Mesendoderm (in vitro differentiated cells): Measurements from ENCODE around the gene LYSMD1.
A peak's percentile ranks its signal among the peaks of the same experiment; 100 is the strongest.

ENCODE experiments used
- DNase-seq: peaks from one replicate; pipeline ENCODE4 v3.0.0; 2013
- H2AK5ac ChIP-seq: 2 replicates; pipeline ENCODE4 v1.6.1; 2013; ENCODE audit warnings: low read length, inconsistent platforms
- H2BK120ac ChIP-seq: 2 replicates; pipeline ENCODE4 v1.6.1; 2013; ENCODE audit warnings: low read depth, mild to moderate bottlenecking, low read length, moderate library complexity, mixed read lengths
- H2BK15ac ChIP-seq: replicated peaks from 2 replicates; pipeline ENCODE4 v1.6.1; 2013; ENCODE audit warnings: low read depth, mild to moderate bottlenecking, moderate library complexity
- H2BK5ac ChIP-seq: 2 replicates; pipeline ENCODE4 v1.6.1; 2013; ENCODE audit warnings: low read length, inconsistent platforms
- H3K18ac ChIP-seq: 2 replicates; pipeline ENCODE4 v1.6.1; 2013; ENCODE audit warnings: mild to moderate bottlenecking, low read length, mixed read lengths
- H3K23ac ChIP-seq: one replicate; pipeline ENCODE4 v1.6.1; 2013; ENCODE audit warnings: low read length
- H3K27ac ChIP-seq: 2 replicates; pipeline ENCODE4 v1.5.1; 2013; ENCODE audit warnings: low read depth, mild to moderate bottlenecking, inconsistent platforms, low read length, moderate library complexity
- H3K27me3 ChIP-seq: 2 replicates; pipeline ENCODE4 v1.6.1; 2013; ENCODE audit warnings: low read length, control low read depth, mild to moderate bottlenecking, inconsistent platforms; ENCODE audit not compliant: insufficient read depth, poor library complexity
- H3K36me3 ChIP-seq: 2 replicates; pipeline ENCODE4 v1.6.1; 2013; ENCODE audit warnings: low read length, inconsistent platforms; ENCODE audit not compliant: control insufficient read depth, insufficient read depth
- H3K4ac ChIP-seq: one replicate; pipeline ENCODE4 v1.6.1; 2013; ENCODE audit warnings: low read depth, mild to moderate bottlenecking, low read length, moderate library complexity
- H3K4me1 ChIP-seq: 2 replicates; pipeline ENCODE4 v1.6.1; 2013; ENCODE audit warnings: low read depth, low read length, inconsistent platforms; ENCODE audit not compliant: control insufficient read depth
- H3K4me2 ChIP-seq: 2 replicates; pipeline ENCODE4 v1.6.1; 2013; ENCODE audit warnings: low read length
- H3K4me3 ChIP-seq: 2 replicates; pipeline ENCODE4 v1.5.1; 2013; ENCODE audit warnings: mild to moderate bottlenecking, low read length
- H3K56ac ChIP-seq: one replicate; pipeline ENCODE4 v1.6.1; 2013; ENCODE audit warnings: low read length
- H3K79me1 ChIP-seq: 2 replicates; pipeline ENCODE4 v1.6.1; 2013; ENCODE audit warnings: low read length, inconsistent platforms
- H3K79me2 ChIP-seq: 2 replicates; pipeline ENCODE4 v1.6.1; 2013; ENCODE audit warnings: mild to moderate bottlenecking, low read length; ENCODE audit not compliant: control insufficient read depth, insufficient read depth
- H3K9ac ChIP-seq: 2 replicates; pipeline ENCODE4 v1.6.1; 2013; ENCODE audit warnings: low read length, inconsistent platforms
- H4K5ac ChIP-seq: one replicate; pipeline ENCODE4 v1.6.1; 2013; ENCODE audit warnings: low read length
- H4K8ac ChIP-seq: one replicate; pipeline ENCODE4 v1.6.1; 2013; ENCODE audit warnings: low read depth, mild to moderate bottlenecking, control low read depth, low read length, moderate library complexity
- WGBS: extraction: QIAGEN DNeasy Blood & Tissue Kit; methylation state at CpG from one replicate; pipeline ENCODE4 v1.1.7; 2013; ENCODE audit warnings: low lambda C conversion rate, missing lambda C conversion rate; ENCODE audit not compliant: insufficient coverage; ENCODE audit errors: extremely low coverage; 5-methylcytosine and 5-hydroxymethylcytosine counted together

LYSMD1 gene

DNA sequence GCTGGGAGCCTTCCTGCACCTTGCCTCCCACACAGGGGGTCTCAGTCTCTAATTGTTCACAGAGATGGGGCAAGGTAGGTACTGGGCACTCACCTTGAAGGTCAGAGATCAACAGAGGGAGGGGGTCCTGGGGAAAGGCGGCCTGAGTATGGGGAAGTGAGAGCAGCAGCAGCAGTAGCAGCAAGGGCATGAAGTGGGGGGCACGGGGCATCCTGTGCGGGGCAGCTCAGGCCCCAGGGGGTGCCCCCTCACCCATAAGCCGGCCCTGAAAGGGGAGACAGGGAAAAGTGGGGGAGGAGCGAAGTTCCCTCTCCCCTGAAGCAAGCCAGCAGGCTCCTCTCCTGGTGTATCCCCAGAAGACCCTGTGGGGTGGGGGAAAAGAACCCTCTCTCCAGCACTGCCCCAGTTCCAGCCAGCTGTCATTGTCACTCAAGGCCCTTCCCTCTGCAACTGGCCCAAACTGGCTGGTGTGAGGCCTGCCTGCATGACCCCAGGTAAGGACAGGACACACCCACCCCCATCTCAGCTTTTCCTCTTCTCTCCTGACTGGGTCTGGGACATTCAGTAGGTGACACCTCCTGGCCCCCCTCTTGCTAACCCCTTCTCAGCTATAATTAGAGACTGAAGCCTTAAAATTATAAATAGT is 23.2 kb downstream of the LYSMD1 start:
- Histone ChIP-seq H3K23ac (no peak overlapping the region), H3K4me1 (peaks cover 22% of the 10 kb centered on the region), H3K18ac (no peak overlapping the region), H2AK5ac (no peak overlapping the region), H2BK5ac (no peak overlapping the region), H3K27me3 (no peaks in the 10 kb centered on the region), H3K36me3 (no peaks in the 10 kb centered on the region), H3K79me2 (no peaks in the 10 kb centered on the region), H2BK15ac (no peak overlapping the region), H3K4me3 (no peak overlapping the region), H3K4ac (no peak overlapping the region), H3K79me1 (peaks cover 2% of the 10 kb centered on the region), H2BK120ac (no peak overlapping the region), H4K5ac (no peak overlapping the region), H3K9ac (no peak overlapping the region), H4K8ac (no peak overlapping the region), H3K56ac (no peak overlapping the region), H3K27ac (no peak overlapping the region), H3K4me2 (no peak overlapping the region)
- WGBS: no CpG with 5 or more reads among the region's 5 CpGs
- DNase-seq: peak; percentile 19

GRCh38 chr1:151137789-151138188 is 27.9 kb downstream of the LYSMD1 start:
- H3K56ac ChIP-seq: no peak overlapping the region
- no peak overlapping the region for H3K4ac ChIP-seq
- no peak for DNase-seq
- H4K8ac ChIP-seq: no peak overlapping the region
- no CpG with 5 or more reads among the region's 7 CpGs for WGBS
- no peak overlapping the region for H2BK120ac ChIP-seq
- no peaks in the 10 kb centered on the region for H3K27me3 ChIP-seq
- no peak overlapping the region for H2BK15ac ChIP-seq
- no peak overlapping the region for H2BK5ac ChIP-seq
- no peak overlapping the region for H3K18ac ChIP-seq
- H2AK5ac ChIP-seq: no peak overlapping the region
- no peak overlapping the region for H3K4me3 ChIP-seq
- no peak overlapping the region for H4K5ac ChIP-seq
- H3K79me1 ChIP-seq: no peaks in the 10 kb centered on the region
- no peak overlapping the region for H3K4me2 ChIP-seq
- no peaks in the 10 kb centered on the region for H3K4me1 ChIP-seq
- no peak overlapping the region for H3K9ac ChIP-seq
- H3K79me2 ChIP-seq: no peaks in the 10 kb centered on the region
- no peaks in the 10 kb centered on the region for H3K36me3 ChIP-seq
- no peak overlapping the region for H3K23ac ChIP-seq
- no peak overlapping the region for H3K27ac ChIP-seq

DNA sequence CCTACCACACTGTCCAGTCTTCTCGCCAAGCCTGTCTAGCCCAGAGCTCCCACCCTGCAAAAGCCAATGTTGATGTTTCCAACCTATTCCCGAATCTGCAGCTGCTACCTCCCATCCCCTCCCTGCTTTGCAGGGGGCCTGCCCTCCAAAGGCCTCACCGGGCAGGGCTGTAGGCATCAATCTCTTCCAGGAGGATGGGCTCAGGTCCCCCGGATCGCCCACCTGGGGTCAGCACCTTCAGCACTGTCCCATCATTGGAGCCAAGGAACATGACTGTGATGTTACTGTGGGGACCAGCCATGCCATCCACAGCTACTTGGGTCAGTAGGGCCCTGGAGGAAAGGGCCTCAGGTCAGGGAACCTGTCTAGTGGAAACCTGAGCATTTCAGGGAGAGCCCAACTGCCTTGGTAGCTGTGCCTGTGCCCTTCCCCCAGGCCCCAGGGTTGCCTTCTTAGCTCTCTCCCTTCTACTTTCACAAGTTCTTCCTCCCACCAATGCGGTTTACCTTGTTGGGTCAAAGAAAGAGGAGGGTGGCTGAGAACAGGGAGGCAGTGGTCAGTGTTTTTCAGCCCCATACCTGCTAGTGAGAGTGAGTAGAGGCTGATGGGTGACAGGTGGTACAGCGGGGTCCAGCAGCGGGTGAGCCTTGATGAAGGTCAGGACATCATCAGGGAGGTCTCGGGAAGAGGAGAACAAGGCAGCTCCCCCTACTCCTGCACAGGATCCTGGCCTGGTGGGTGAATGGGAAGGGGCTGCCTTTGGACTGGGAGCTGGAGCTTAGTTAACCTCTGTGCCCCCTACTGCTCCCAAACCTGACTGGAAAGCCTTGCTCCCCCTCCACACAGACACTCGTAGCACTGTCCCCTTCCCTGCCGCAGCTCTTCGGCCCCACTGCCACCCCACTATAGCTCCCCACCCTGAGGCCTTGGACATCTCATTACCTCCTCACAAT is 30.0 kb downstream of the LYSMD1 start:
- H2AK5ac ChIP-seq: no peak overlapping the region
- H3K23ac ChIP-seq: no peak overlapping the region
- no peaks in the 10 kb centered on the region for H3K36me3 ChIP-seq
- H3K4me2 ChIP-seq: no peak overlapping the region
- H3K4ac ChIP-seq: no peak overlapping the region
- H3K27me3 ChIP-seq: no peaks in the 10 kb centered on the region
- WGBS: no CpG with 5 or more reads among the region's 12 CpGs
- H2BK5ac ChIP-seq: no peak overlapping the region
- H3K79me2 ChIP-seq: no peaks in the 10 kb centered on the region
- H3K27ac ChIP-seq: no peak overlapping the region
- no peak overlapping the region for H4K8ac ChIP-seq
- DNase-seq: peak; percentile 26
- no peak overlapping the region for H3K9ac ChIP-seq
- no peak overlapping the region for H3K4me3 ChIP-seq
- H3K4me1 ChIP-seq: no peaks in the 10 kb centered on the region
- no peaks in the 10 kb centered on the region for H3K79me1 ChIP-seq
- no peak overlapping the region for H4K5ac ChIP-seq
- H2BK120ac ChIP-seq: no peak overlapping the region
- H3K56ac ChIP-seq: no peak overlapping the region
- no peak overlapping the region for H2BK15ac ChIP-seq
- H3K18ac ChIP-seq: no peak overlapping the region

DNA sequence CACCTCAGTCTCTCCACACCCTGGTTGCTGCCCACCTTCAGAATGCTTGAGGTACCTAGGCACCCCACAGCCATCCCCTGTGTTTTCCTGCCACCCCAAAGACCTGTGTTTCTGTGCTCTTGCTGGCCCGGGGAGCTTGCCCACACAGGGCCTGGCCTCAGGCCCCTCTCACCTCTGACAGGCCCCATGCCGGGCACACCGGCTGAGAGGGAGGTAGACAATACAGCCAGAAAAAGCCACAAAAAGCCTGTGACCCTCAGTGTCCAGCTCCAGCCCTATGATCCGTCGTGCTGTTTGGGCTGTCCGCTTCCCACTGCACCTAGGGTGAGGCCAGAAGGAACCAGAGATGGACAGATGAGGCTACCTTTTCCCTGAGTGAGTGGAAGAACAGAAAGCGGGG is 30.7 kb downstream of the LYSMD1 start:
- Histone ChIP-seq H3K36me3 (no peaks in the 10 kb centered on the region), H3K79me2 (no peaks in the 10 kb centered on the region), H2AK5ac (no peak overlapping the region)

GRCh38 chr1:151134396-151134795 is 31.3 kb downstream of the LYSMD1 start:
- Histone ChIP-seq H2AK5ac (no peak overlapping the region), H3K36me3 (no peaks in the 10 kb centered on the region)
- DNase-seq: no peak

More for the DNA sequence above, 30.7 kb downstream of the LYSMD1 start:
- Histone ChIP-seq H3K9ac (no peak overlapping the region), H3K23ac (no peak overlapping the region), H3K56ac (no peak overlapping the region), H2BK120ac (no peak overlapping the region), H4K5ac (no peak overlapping the region), H4K8ac (no peak overlapping the region), H3K4me1 (no peaks in the 10 kb centered on the region), H3K4me2 (no peak overlapping the region), H2BK15ac (no peak overlapping the region), H3K79me1 (no peaks in the 10 kb centered on the region), H3K4me3 (no peak overlapping the region), H3K27ac (no peak overlapping the region), H3K18ac (no peak overlapping the region), H3K27me3 (no peaks in the 10 kb centered on the region), H3K4ac (no peak overlapping the region), H2BK5ac (no peak overlapping the region)
- no CpG with 5 or more reads among the region's 7 CpGs for WGBS
- no peak for DNase-seq

More at GRCh38 chr1:151134396-151134795, 31.3 kb downstream of the LYSMD1 start:
- no CpG with 5 or more reads among the region's 3 CpGs for WGBS
- no peak overlapping the region for H3K4me2 ChIP-seq
- no peak overlapping the region for H3K18ac ChIP-seq
- H3K4me1 ChIP-seq: no peaks in the 10 kb centered on the region
- H3K27me3 ChIP-seq: no peaks in the 10 kb centered on the region
- H3K79me1 ChIP-seq: no peaks in the 10 kb centered on the region
- no peak overlapping the region for H4K5ac ChIP-seq
- H3K4ac ChIP-seq: no peak overlapping the region
- no peak overlapping the region for H3K27ac ChIP-seq
- H3K4me3 ChIP-seq: no peak overlapping the region
- H3K9ac ChIP-seq: no peak overlapping the region
- H3K23ac ChIP-seq: no peak overlapping the region
- no peaks in the 10 kb centered on the region for H3K79me2 ChIP-seq
- H2BK5ac ChIP-seq: no peak overlapping the region
- no peak overlapping the region for H3K56ac ChIP-seq
- no peak overlapping the region for H2BK15ac ChIP-seq
- H2BK120ac ChIP-seq: no peak overlapping the region
- H4K8ac ChIP-seq: no peak overlapping the region
